WTC11 (cell line): ENCODE measurements around the gene CAST. TPM values are rescaled to one million over a fixed set of nuclear protein-coding genes. Genes with fewer than 3 reads are reported as not detected.

ENCODE experiments used
- ATAC-seq: fragments of 200-7000 bp; cut with Tn5 transposase; 2 replicates; pipeline ENCODE4 v1.10.0; 2021; ENCODE audit warnings: mild to moderate bottlenecking, moderate library complexity
- CTCF ChIA-PET: fragments of 300-600 bp; sonication (Branson Sonifier 250); formaldehyde crosslinking; loops from one replicate; lab custom pipeline; 2021; ENCODE audit warnings: antibody characterized with exemption; lab: Charles Lee
- POLR2A ChIA-PET: fragments of 350-600 bp; sonication (Branson Sonifier 250); formaldehyde crosslinking; loops from one replicate; lab custom pipeline; 2021; ENCODE audit warnings: antibody characterized with exemption; lab: Charles Lee
- DNase-seq: peaks from one replicate; pipeline ENCODE4 v3.0.0; 2021; ENCODE audit warnings: low spot score
- H3K27ac Mint-ChIP-seq: 2 replicates; pipeline ENCODE4 v1.8.0; 2021; ENCODE audit warnings: mixed read lengths
- H3K27me3 Mint-ChIP-seq: 2 replicates; pipeline ENCODE4 v1.8.0; 2021; ENCODE audit warnings: low read depth, mild to moderate bottlenecking, moderate library complexity, mixed read lengths
- H3K36me3 Mint-ChIP-seq: 2 replicates; pipeline ENCODE4 v1.8.0; 2021; ENCODE audit warnings: mixed read lengths
- H3K4me1 Mint-ChIP-seq: 2 replicates; pipeline ENCODE4 v1.8.0; 2022; ENCODE audit warnings: mixed read lengths
- H3K4me3 Mint-ChIP-seq: 2 replicates; pipeline ENCODE4 v1.8.0; 2021; ENCODE audit warnings: mild to moderate bottlenecking, moderate library complexity, mixed read lengths
- H3K9me3 Mint-ChIP-seq: 2 replicates; pipeline ENCODE4 v1.8.0; 2021; ENCODE audit warnings: mixed read lengths
- HMGA2 ChIP-seq: fragments of 250-450 bp; sonication (Bioruptor Pico); IDR thresholded peaks from 2 replicates; pipeline ENCODE4 v1.4.0; 2021; ENCODE audit warnings: mild to moderate bottlenecking, moderate library complexity
- JUN ChIP-seq: sonication (generic); formaldehyde crosslinking; IDR thresholded peaks from 2 replicates; pipeline ENCODE4 v1.8.0; 2023; ENCODE audit warnings: mild to moderate bottlenecking, missing genetic modification reagents
- MXD4 ChIP-seq: fragments of 250-450 bp; sonication (Bioruptor Pico); IDR thresholded peaks from 2 replicates; pipeline ENCODE4 v1.8.0; 2021; ENCODE audit warnings: mild to moderate bottlenecking, moderate library complexity, borderline replicate concordance
- RELA ChIP-seq: sonication (generic); formaldehyde crosslinking; IDR thresholded peaks from 2 replicates; pipeline ENCODE4 v1.8.1; 2022; ENCODE audit warnings: missing genetic modification reagents, mild to moderate bottlenecking, borderline replicate concordance
- TEAD1 ChIP-seq: sonication (generic); formaldehyde crosslinking; IDR thresholded peaks from 2 replicates; pipeline ENCODE4 v1.8.0; 2022; ENCODE audit warnings: mild to moderate bottlenecking, missing genetic modification reagents
- ZNF416 ChIP-seq: fragments of 250-450 bp; sonication (Bioruptor Pico); IDR thresholded peaks from 2 replicates; pipeline ENCODE4 v1.9.0; 2021; ENCODE audit warnings: mild to moderate bottlenecking, inconsistent platforms
- ZNF423 ChIP-seq: fragments of 250-450 bp; sonication (Bioruptor Pico); IDR thresholded peaks from 2 replicates; pipeline ENCODE4 v2.1.2; 2022; ENCODE audit warnings: mild to moderate bottlenecking, moderate library complexity
- total RNA-seq: library from RNA; stranded (reverse); gene quantifications from 3 replicates; pipeline ENCODE4 v1.2.3, GENCODE V29; 2021
- TF ChIP-seq, protein P1 (sequence below): sonication (generic); formaldehyde crosslinking; IDR thresholded peaks from 2 replicates; pipeline ENCODE4 v1.8.1; 2023; ENCODE audit warnings: mild to moderate bottlenecking, missing genetic modification reagents, moderate library complexity
- TF ChIP-seq, protein P2 (sequence below): fragments of 250-450 bp; sonication (Bioruptor Pico); IDR thresholded peaks from 2 replicates; pipeline ENCODE4 v1.8.0; 2021; ENCODE audit warnings: mild to moderate bottlenecking
- TF ChIP-seq, protein P3 (sequence below): sonication (generic); formaldehyde crosslinking; IDR thresholded peaks from 2 replicates; pipeline ENCODE4 v1.8.1; 2023; ENCODE audit warnings: mild to moderate bottlenecking, moderate library complexity, missing genetic modification reagents

Gene CAST
- total RNA-seq, 1 experiment from 2014 or later: 40.0 TPM

- CTCF ChIA-PET: no interaction called here
- Mint-ChIP-seq H3K27me3 (no peaks in the 10 kb centered on the region), H3K36me3 (no peaks in the 10 kb centered on the region), H3K27ac (no peak overlapping the region), H3K4me1 (peaks cover 13% of the 10 kb centered on the region), H3K4me3 (no peak overlapping the region), H3K9me3 (no peaks in the 10 kb centered on the region)
- TF ChIP-seq HMGA2: no peak
- no peak for TF ChIP-seq ZNF416 (CRISPR knock-in tag)
- TF ChIP-seq JUN: no peak
- TF ChIP-seq MXD4 (CRISPR knock-in tag): no peak
- no peak for TF ChIP-seq RELA (CRISPR knock-in tag)
- TF ChIP-seq, protein P1, sequence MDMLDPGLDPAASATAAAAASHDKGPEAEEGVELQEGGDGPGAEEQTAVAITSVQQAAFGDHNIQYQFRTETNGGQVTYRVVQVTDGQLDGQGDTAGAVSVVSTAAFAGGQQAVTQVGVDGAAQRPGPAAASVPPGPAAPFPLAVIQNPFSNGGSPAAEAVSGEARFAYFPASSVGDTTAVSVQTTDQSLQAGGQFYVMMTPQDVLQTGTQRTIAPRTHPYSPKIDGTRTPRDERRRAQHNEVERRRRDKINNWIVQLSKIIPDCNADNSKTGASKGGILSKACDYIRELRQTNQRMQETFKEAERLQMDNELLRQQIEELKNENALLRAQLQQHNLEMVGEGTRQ (CRISPR knock-in tag): no peak
- TF ChIP-seq, protein P2, sequence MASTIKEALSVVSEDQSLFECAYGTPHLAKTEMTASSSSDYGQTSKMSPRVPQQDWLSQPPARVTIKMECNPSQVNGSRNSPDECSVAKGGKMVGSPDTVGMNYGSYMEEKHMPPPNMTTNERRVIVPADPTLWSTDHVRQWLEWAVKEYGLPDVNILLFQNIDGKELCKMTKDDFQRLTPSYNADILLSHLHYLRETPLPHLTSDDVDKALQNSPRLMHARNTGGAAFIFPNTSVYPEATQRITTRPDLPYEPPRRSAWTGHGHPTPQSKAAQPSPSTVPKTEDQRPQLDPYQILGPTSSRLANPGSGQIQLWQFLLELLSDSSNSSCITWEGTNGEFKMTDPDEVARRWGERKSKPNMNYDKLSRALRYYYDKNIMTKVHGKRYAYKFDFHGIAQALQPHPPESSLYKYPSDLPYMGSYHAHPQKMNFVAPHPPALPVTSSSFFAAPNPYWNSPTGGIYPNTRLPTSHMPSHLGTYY (CRISPR knock-in tag): no peak
- TF ChIP-seq, protein P3, sequence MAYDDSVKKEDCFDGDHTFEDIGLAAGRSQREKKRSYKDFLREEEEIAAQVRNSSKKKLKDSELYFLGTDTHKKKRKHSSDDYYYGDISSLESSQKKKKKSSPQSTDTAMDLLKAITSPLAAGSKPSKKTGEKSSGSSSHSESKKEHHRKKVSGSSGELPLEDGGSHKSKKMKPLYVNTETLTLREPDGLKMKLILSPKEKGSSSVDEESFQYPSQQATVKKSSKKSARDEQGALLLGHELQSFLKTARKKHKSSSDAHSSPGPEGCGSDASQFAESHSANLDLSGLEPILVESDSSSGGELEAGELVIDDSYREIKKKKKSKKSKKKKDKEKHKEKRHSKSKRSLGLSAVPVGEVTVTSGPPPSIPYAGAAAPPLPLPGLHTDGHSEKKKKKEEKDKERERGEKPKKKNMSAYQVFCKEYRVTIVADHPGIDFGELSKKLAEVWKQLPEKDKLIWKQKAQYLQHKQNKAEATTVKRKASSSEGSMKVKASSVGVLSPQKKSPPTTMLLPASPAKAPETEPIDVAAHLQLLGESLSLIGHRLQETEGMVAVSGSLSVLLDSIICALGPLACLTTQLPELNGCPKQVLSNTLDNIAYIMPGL (CRISPR knock-in tag): no peak
- TF ChIP-seq TEAD1 (CRISPR knock-in tag): no peak
- TF ChIP-seq ZNF423: no peak
- POLR2A ChIA-PET: no interaction called here
- ATAC-seq: no peak
- no peak for DNase-seq
These were observed 161.8 kb downstream of the CAST start for GRCh38 chr5:96823900-96824380.

Other genes starting within 250 kb of the CAST start
- 2.7 to 4.5 TPM (median 3.6 TPM) in 3 replicates for gene PCSK1, start 229.1 kb upstream of the CAST start, total RNA-seq
- 10.6 to 13.9 TPM (median 11.7 TPM) in 3 replicates for gene ERAP1, start 145.6 kb downstream of the CAST start, total RNA-seq
- gene ERAP2, start 214.1 kb downstream of the CAST start, total RNA-seq: 0.13 to 0.41 TPM (median 0.21 TPM) in 3 replicates